Adipose tissue (tissue), 3 donors: ENCODE results near the gene ANKK1. TPM values are rescaled to one million over a fixed set of nuclear protein-coding genes. Genes with fewer than 3 reads are reported as not detected.

Source experiments
- H3K27ac ChIP-seq: one replicate; pipeline ENCODE4 v1.5.1; 2013; ENCODE audit warnings: low read depth, low read length
- WGBS, 3 donors: extraction: QIAGEN DNeasy Blood & Tissue Kit; methylation state at CpG; one replicate each; pipeline ENCODE4 v1.1.7; 2013; 5-methylcytosine and 5-hydroxymethylcytosine counted together
- polyA plus RNA-seq, 3 donors: library from polyadenylated mRNA; stranded (reverse); fragments of 200-250 nt; gene quantifications; one replicate each; pipeline ENCODE4 v1.2.3, GENCODE V29; 2013
- donor health status: healthy with polysubstance abuse.
- donor health status: Bipolar disorder and iron deficiency.
- donor health status: healthy.

Gene ANKK1
- polyA plus RNA-seq, 3 donors, result 0.12 to 1.1 (median 0.12) TPM

DNA sequence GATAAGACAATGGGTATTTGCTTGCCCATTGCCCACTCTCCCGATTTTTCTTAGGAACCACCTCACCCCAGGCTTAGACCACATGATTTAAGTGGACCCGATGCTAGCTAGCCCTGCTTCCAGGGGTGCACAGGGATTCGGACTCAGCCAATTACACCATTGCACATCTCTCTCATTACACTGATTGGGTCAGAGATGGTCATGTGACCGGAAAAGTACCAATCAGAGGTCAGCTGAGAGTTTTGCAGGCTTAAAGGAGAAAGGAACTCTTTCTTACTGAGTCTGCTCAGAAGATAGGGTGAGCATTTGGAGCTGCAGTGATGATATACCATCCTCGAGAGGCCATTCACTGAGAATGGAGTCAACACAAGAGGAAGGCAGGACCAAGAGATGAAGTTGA, 12.2 kb upstream of the ANKK1 start:
- WGBS, 3 donors, result 89 to 95% (median 95%) methylated on average over 5 of the region's 5 CpGs
- H3K27ac ChIP-seq, result no peak overlapping the region

- H3K27ac ChIP-seq, result no peak overlapping the region
- WGBS, 3 donors, result 30 to 65% (median 39%) methylated on average over 3 of the region's 3 CpGs
These were observed 11.4 kb upstream of the ANKK1 start for GRCh38 chr11:113376156-113376555.

DNA sequence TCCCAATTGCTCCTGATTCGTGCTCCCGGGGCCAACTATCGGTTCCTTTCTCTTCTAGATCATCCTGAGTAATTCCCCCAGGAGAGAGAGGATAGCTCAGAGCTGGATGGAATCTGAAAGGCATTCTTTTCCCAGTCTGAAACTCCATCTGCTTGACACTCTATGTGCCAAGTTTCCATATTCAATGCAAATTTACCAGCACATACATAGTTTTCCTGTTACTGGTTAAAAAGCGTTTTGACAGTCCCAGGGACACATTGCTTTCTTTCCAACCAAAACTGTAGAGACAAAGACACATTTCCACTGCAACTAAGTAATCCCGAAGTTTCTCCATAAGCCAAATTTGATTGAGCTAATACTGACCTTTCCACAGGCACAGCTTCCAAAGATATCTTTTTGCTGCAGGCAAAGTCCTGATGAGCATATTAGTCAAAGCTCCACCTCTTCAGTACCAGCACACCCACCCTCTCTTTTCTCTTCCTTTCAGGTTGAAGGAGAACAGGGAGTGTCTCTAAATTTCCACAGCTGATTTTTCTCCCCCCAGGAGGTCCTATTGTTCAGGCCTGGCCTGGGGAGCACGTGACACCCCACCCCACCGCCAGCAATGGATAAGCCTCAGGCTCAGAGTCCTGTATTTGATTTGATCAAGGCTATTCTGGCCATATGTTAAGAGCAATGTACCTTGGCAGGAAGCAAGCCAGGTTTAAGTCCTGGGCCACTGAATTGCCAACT, 9.7 kb upstream of the ANKK1 start:
- 58 to 69% (median 59%) methylated on average over 7 of the region's 7 CpGs for WGBS, 3 donors
- no peak overlapping the region for H3K27ac ChIP-seq

GRCh38 chr11:113378692-113379091, 8.9 kb upstream of the ANKK1 start:
- no peak overlapping the region for H3K27ac ChIP-seq
- WGBS, 3 donors, result 75 to 89% (median 86%) methylated on average over 1 of the region's 1 CpG

DNA sequence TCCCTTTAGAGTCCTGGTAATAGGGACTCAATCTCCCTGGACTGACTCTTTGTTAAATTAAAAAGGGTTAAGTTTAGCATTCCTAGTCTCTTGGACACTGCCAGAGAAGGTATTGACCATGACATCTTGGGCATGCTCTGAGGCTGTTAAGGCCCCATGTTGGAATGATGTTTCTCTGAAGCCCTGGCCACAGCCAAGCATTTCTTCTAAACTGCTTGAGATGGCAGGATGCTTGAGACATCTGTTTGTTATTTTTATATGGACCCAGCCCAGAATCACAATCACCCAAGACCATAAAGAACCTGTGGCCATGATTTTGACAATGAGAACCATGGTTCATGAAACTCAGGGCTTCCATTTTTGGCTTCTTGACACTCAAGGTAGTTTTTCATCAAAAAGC, 5.5 kb upstream of the ANKK1 start:
- no peak overlapping the region for H3K27ac ChIP-seq

- WGBS, 3 donors, result 50 to 82% (median 56%) methylated on average over 3 of the region's 3 CpGs
- no peak overlapping the region for H3K27ac ChIP-seq
These were observed 3.0 kb upstream of the ANKK1 start for GRCh38 chr11:113384551-113384950.

DNA sequence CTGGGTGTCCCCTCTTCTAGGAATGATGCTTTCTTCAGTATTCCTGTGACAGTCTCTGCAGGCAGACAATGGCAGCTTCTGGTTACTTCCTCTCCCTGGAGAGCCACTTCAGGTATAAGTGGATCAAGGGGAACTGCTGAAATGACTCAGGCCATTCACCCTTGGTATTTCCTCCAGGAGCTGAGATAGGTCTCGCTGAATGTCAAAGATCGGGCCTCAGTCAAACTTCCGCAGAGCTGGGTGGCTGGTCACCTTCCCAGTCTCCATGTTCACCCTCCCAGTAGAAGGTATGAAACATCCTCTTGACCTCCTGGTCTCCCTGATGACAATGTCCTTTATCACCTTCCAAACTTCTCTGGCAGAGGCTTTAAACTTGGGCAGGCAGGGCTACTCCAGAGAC, 1.8 kb upstream of the ANKK1 start:
- WGBS, 3 donors, result 85 to 93% (median 85%) methylated on average over 3 of the region's 3 CpGs

DNA sequence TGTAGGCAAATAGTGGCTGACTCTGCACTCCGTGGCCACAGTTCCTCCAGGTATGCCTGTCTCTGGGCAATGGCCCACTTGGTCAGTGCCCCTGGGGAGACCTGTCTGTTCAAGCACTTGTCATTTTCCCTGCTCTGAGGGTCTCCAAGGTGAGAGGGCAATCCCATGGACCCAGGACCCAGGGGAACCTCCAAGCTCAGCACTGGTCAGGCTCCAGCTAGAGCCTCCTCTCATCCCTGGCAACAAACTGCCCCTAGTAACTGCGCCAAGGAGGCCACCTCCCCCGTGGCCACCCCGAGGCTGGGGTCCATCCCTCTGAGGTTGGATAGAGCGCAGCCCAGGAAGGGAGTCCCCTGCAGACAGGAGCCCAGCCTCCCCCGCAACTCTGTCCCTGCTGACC, 713 bp upstream of the ANKK1 start:
- 66 to 81% (median 72%) methylated on average over 6 of the region's 6 CpGs for WGBS, 3 donors
- H3K27ac ChIP-seq, result no peak overlapping the region

More for the DNA sequence above, 1.8 kb upstream of the ANKK1 start:
- no peak overlapping the region for H3K27ac ChIP-seq

DNA sequence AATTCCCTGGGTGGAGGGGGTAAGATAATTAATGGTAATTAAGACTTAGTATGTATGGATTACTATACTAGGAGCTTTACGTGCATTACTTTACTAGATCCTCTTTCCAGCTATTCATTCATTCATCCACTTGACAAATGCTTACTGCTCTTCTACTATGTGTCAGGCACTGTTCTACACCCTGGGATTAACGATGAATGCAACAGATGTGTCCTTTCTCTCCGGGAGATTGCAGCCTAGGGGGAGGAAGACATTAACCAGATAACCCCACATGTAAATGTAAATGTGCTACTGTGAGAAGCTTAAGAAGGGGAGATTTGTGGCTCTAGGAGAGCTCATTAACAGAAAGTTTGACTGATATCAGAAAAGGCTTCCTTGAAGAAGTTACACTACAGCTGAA, 1.7 kb downstream of the ANKK1 start:
- no peak overlapping the region for H3K27ac ChIP-seq
- WGBS, 3 donors, result 33 to 50% (median 44%) methylated on average over 3 of the region's 3 CpGs

DNA sequence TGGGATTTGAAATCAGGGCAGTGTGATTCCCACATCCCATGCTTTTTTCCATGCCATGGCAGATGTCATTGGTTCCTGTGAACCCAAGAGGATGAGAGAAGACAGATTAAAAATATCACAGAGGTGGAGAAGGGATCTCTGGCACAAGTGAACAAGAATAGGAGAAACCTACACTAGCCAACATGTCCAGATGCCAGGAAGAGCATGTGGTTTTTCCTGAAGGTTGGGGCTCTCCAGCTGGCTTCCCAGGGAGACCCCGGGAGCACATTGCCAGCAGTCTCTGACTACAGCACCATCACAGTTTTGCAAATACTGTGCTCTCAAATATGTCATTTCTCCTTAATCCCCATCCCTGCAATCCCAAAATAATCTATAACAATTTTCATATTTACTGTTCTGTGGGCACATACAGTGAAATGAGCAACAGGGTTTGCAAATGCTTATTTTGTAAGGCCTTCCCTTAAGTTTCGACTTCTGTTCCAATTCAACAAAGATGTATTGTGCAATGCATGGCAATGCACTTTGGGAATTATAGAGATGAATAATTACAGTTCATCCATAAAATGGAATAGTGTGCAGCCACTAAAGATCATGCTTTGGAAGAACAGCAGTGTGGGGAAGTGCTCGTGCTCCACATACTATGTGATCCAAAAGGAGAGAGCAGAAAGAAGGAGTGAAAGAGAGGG, 4.8 kb downstream of the ANKK1 start:
- WGBS, 3 donors, result 61 to 81% (median 69%) methylated on average over 3 of the region's 3 CpGs
- H3K27ac ChIP-seq, result no peak overlapping the region

GRCh38 chr11:113393501-113393985, 6.0 kb downstream of the ANKK1 start:
- no peak overlapping the region for H3K27ac ChIP-seq
- 69 to 84% (median 77%) methylated on average over 8 of the region's 8 CpGs for WGBS, 3 donors

DNA sequence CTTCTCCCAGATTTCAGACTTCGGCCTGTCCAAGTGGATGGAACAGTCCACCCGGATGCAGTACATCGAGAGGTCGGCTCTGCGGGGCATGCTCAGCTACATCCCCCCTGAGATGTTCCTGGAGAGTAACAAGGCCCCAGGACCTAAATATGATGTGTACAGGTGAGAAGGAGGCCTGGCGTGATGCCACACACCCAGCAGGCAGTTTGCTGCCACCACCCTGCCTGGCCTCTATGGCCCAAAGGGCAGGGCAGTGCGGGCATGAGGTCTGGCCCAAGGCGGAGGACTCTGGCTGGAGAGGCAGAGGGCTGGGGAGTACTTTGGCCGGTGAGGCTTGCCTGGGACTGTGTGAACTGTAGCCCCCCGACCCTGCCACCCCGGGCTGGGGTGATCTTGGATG, 7.3 kb downstream of the ANKK1 start:
- WGBS, 3 donors, result 88 to 93% (median 93%) methylated on average over 11 of the region's 11 CpGs
- no peak overlapping the region for H3K27ac ChIP-seq

DNA sequence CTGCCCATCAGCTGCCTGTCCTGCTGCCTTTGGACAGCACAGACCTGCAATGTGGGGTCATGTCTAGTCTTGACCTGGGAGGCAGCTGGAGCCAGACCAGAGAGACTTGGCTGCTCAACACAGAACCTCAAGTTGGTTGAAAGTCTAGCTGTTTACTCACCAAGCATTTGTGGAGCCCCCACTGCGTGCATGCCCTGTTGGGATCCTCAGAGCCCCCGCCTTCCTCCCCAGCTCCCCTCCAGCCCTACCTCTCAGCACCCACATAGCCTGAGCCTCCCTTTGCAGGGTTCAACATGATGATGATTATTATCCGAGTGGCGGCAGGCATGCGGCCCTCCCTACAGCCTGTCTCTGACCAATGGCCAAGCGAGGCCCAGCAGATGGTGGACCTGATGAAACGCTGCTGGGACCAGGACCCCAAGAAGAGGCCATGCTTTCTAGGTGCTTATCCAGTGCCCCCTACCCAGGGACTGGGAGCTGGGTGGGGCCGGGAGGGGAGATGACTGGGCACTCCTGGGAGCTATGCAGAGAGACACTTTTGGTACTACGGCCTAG, 8.3 kb downstream of the ANKK1 start:
- no peak overlapping the region for H3K27ac ChIP-seq
- WGBS, 3 donors, result 91 to 93% (median 91%) methylated on average over 9 of the region's 9 CpGs

GRCh38 chr11:113396690-113397089, 9.1 kb downstream of the ANKK1 start:
- WGBS, 3 donors, result 40 to 84% (median 50%) methylated on average over 1 of the region's 1 CpG
- H3K27ac ChIP-seq, result no peak overlapping the region

- no peak overlapping the region for H3K27ac ChIP-seq
- WGBS, 3 donors, result 76 to 96% (median 80%) methylated on average over 7 of the region's 7 CpGs
These were observed 9.6 kb downstream of the ANKK1 start for GRCh38 chr11:113397212-113397611.

GRCh38 chr11:113397821-113398220, 10.2 kb downstream of the ANKK1 start:
- H3K27ac ChIP-seq, result no peak overlapping the region
- 92 to 94% (median 93%) methylated on average over 4 of the region's 4 CpGs for WGBS, 3 donors

DNA sequence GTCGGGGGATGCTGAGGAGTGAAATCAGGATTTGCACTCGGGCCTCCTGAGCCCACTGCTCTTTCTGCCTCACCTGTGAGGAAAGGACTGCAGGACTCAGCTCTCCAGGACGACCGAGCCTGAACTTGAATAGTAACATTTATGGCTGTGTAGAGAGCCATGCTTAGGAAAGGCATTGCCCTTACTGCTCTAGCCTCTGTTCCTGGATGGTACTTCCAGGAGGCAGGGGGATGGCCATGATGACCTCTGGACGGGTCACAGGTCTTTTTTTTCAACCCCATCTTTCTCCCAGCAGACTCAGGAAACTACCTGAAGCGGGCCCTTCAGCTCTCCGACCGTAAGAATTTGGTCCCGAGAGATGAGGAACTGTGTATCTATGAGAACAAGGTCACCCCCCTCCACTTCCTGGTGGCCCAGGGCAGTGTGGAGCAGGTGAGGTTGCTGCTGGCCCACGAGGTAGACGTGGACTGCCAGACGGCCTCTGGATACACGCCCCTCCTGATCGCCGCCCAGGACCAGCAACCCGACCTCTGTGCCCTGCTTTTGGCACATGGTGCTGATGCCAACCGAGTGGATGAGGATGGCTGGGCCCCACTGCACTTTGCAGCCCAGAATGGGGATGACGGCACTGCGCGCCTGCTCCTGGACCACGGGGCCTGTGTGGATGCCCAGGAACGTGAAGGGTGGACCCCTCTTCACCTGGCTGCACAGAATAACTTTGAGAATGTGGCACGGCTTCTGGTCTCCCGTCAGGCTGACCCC, 11.3 kb downstream of the ANKK1 start:
- no peak overlapping the region for H3K27ac ChIP-seq
- 85 to 89% (median 86%) methylated on average over 24 of the region's 24 CpGs for WGBS, 3 donors

GRCh38 chr11:113400631-113401230, 13.2 kb downstream of the ANKK1 start:
- WGBS, 3 donors, result 66 to 73% (median 71%) methylated on average over 5 of the region's 5 CpGs
- H3K27ac ChIP-seq, result no peak overlapping the region

- 6 to 19% (median 15%) methylated on average over 2 of the region's 2 CpGs for WGBS, 3 donors
- H3K27ac ChIP-seq, result no peak overlapping the region
These were observed 14.1 kb downstream of the ANKK1 start for GRCh38 chr11:113401718-113402117.
